Kidney epithelial cell (primary cell): ENCODE results near the gene CLEC4M. TPM values are rescaled to one million over a fixed set of nuclear protein-coding genes. Genes with fewer than 3 reads are reported as not detected.

Experiments used
- DNase-seq: peaks from one replicate; pipeline ENCODE4 v3.0.0-alpha.2; 2010; ENCODE audit warnings: low read depth
- H3K27me3 ChIP-seq: 2 replicates; pipeline ENCODE4 v1.6.0; 2011; ENCODE audit warnings: low read length; ENCODE audit not compliant: control insufficient read depth, insufficient read depth
- H3K36me3 ChIP-seq: 2 replicates; pipeline ENCODE4 v1.5.1; 2011; ENCODE audit warnings: low read length; ENCODE audit not compliant: control insufficient read depth, insufficient read depth
- H3K4me3 ChIP-seq: 2 replicates; pipeline ENCODE4 v1.5.1; 2011; ENCODE audit warnings: low read depth, mild to moderate bottlenecking, control low read depth, low read length
- CTCF ChIP-seq: IDR thresholded peaks from 2 replicates; pipeline ENCODE4 v1.5.1; 2011; ENCODE audit warnings: mild to moderate bottlenecking, moderate library complexity, low read length, control low read depth, inconsistent platforms; ENCODE audit not compliant: insufficient read depth, poor library complexity, severe bottlenecking
- total RNA-seq: library from RNA; depleted of rRNA; stranded (reverse); fragments of >200 nt; gene quantifications from 2 replicates; pipeline ENCODE4 v1.2.3, GENCODE V29; 2015

CLEC4M gene
- total RNA-seq, 1 donor from 2014 or later = not detected

- TF ChIP-seq CTCF = no peak
- Histone ChIP-seq H3K27me3 (no peaks in the 10 kb centered on the region), H3K4me3 (no peak within 1 kb of the TSS), H3K36me3 (no peaks in the 10 kb centered on the region)
- no peak for DNase-seq
Measured at GRCh38 chr19:7746903-7747884, 15.8 kb upstream of the CLEC4M start, which contains the start of gene CD209. Gene CD209, minus strand, starts transcription at chr19:7747534. Its CDS starts 23 bp downstream, at chr19:7747511.

GRCh38 chr19:7748171-7748570, 14.9 kb upstream of the CLEC4M start:
- TF ChIP-seq CTCF = no peak
- Histone ChIP-seq H3K4me3 (no peak overlapping the region), H3K36me3 (no peaks in the 10 kb centered on the region), H3K27me3 (no peaks in the 10 kb centered on the region)
- DNase-seq = no peak

GRCh38 chr19:7748756-7749155, 14.3 kb upstream of the CLEC4M start:
- H3K27me3 ChIP-seq = no peaks in the 10 kb centered on the region
- DNase-seq = no peak
- no peak for TF ChIP-seq CTCF

GRCh38 chr19:7751157-7751783, 11.8 kb upstream of the CLEC4M start:
- TF ChIP-seq CTCF = no peak
- H3K4me3 ChIP-seq = no peak overlapping the region
- H3K27me3 ChIP-seq = no peaks in the 10 kb centered on the region
- no peaks in the 10 kb centered on the region for H3K36me3 ChIP-seq
- DNase-seq = no peak

More at GRCh38 chr19:7748756-7749155, 14.3 kb upstream of the CLEC4M start:
- Histone ChIP-seq H3K4me3 (no peak overlapping the region), H3K36me3 (no peaks in the 10 kb centered on the region)

- no peak for DNase-seq
- Histone ChIP-seq H3K36me3 (no peaks in the 10 kb centered on the region), H3K27me3 (no peaks in the 10 kb centered on the region), H3K4me3 (no peak overlapping the region)
- TF ChIP-seq CTCF = no peak
Measured at GRCh38 chr19:7756258-7756657, 6.8 kb upstream of the CLEC4M start.
